Glutamatergic neuron (in vitro differentiated cells): ENCODE data around the gene ZBTB21. TPM values are rescaled to one million over a fixed set of nuclear protein-coding genes. Genes with fewer than 3 reads are reported as not detected.
A peak's percentile ranks its signal among the peaks of the same experiment; 100 is the strongest.

Experiments
- DNase-seq: peaks from one replicate; pipeline ENCODE4 v3.0.0; 2022
- H3K27ac Mint-ChIP-seq: one replicate; pipeline ENCODE4 v1.8.0; 2020; ENCODE audit warnings: mild to moderate bottlenecking, mixed read lengths, inconsistent platforms; ENCODE audit not compliant: unreplicated experiment
- H3K27me3 Mint-ChIP-seq: one replicate; pipeline ENCODE4 v1.8.0; 2020; ENCODE audit warnings: mild to moderate bottlenecking, moderate library complexity, mixed read lengths, inconsistent platforms; ENCODE audit not compliant: unreplicated experiment
- H3K36me3 Mint-ChIP-seq: one replicate; pipeline ENCODE4 v1.8.0; 2020; ENCODE audit warnings: mild to moderate bottlenecking, mixed read lengths, inconsistent platforms; ENCODE audit not compliant: unreplicated experiment
- H3K4me1 Mint-ChIP-seq: one replicate; pipeline ENCODE4 v1.8.0; 2020; ENCODE audit warnings: mild to moderate bottlenecking, low read depth, mixed read lengths, inconsistent platforms; ENCODE audit not compliant: unreplicated experiment
- H3K4me3 Mint-ChIP-seq: one replicate; pipeline ENCODE4 v1.8.0; 2020; ENCODE audit warnings: mild to moderate bottlenecking, mixed read lengths, inconsistent platforms; ENCODE audit not compliant: unreplicated experiment
- H3K9me3 Mint-ChIP-seq: one replicate; pipeline ENCODE4 v1.8.0; 2020; ENCODE audit warnings: mild to moderate bottlenecking, moderate library complexity, mixed read lengths, inconsistent platforms; ENCODE audit not compliant: unreplicated experiment
- CTCF ChIP-seq: fragments of 200-600 bp; sonication (generic); IDR thresholded peaks from one replicate; pipeline ENCODE4 v1.5.0; 2021; ENCODE audit not compliant: partially characterized antibody, unreplicated experiment
- total RNA-seq: library from RNA; stranded (reverse); fragmentation: NEBNext Ultra II Directional; extraction: Animal tissue kit (Norgen Biotek cat#: 25700); gene quantifications from one replicate; pipeline ENCODE4 v1.2.1, GENCODE V29; 2021; ENCODE audit not compliant: unreplicated experiment

ZBTB21 gene
- total RNA-seq, 1 donor from 2014 or later = 21.2 TPM

GRCh38 chr21:42021371-42022090, 11.4 kb upstream of the ZBTB21 start:
- no peak for TF ChIP-seq CTCF
- Mint-ChIP-seq H3K4me1 (peaks cover 8% of the 10 kb centered on the region), H3K27me3 (peaks cover 8% of the 10 kb centered on the region), H3K27ac (no peak overlapping the region), H3K36me3 (no peaks in the 10 kb centered on the region), H3K9me3 (no peaks in the 10 kb centered on the region), H3K4me3 (no peak overlapping the region)
- no peak for DNase-seq

GRCh38 chr21:42019706-42020105, 9.5 kb upstream of the ZBTB21 start:
- Mint-ChIP-seq H3K36me3 (peaks cover 4% of the 10 kb centered on the region), H3K4me3 (peak overlapping the region; percentile 20), H3K27me3 (peaks cover 3% of the 10 kb centered on the region), H3K9me3 (peaks cover 3% of the 10 kb centered on the region), H3K27ac (no peak overlapping the region), H3K4me1 (no peaks in the 10 kb centered on the region)
- DNase-seq = no peak
- TF ChIP-seq CTCF = no peak

DNA sequence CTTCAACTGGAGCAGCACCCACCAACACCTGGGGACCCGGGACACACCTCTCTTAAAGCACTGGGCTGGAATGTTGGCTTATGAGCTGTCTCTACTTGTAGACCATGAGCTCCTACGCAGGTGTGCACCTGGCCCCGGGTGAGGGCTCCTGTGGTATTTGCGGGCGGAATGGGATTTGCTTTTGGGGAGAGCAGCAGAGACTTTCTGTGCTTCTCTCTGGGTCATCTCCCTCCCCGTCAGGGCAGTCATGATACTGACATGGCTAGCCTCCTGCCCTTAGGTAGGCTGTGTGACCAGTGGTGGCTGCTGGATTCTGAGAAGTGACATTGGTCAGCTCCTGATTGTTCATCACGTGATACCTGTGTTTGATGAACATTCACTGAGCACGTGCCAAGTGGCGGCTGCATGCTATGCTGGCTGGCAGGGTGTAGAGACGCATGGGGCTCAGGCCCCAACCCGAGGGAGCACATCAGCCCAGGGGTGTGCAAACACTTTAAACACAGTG, 9.0 kb upstream of the ZBTB21 start:
- Mint-ChIP-seq H3K4me1 (no peaks in the 10 kb centered on the region), H3K27ac (no peak overlapping the region), H3K9me3 (peaks cover 3% of the 10 kb centered on the region), H3K36me3 (peaks cover 6% of the 10 kb centered on the region), H3K4me3 (no peak overlapping the region), H3K27me3 (peaks cover 1% of the 10 kb centered on the region)
- no peak for TF ChIP-seq CTCF
- DNase-seq = no peak

GRCh38 chr21:42017022-42017421, 6.9 kb upstream of the ZBTB21 start:
- Mint-ChIP-seq H3K9me3 (peaks cover 7% of the 10 kb centered on the region), H3K27ac (no peak overlapping the region), H3K4me3 (no peak overlapping the region)

More at GRCh38 chr21:42017022-42017421, 6.9 kb upstream of the ZBTB21 start:
- Mint-ChIP-seq H3K27me3 (peaks cover 15% of the 10 kb centered on the region), H3K36me3 (peaks cover 6% of the 10 kb centered on the region), H3K4me1 (no peaks in the 10 kb centered on the region)
- no peak for DNase-seq
- TF ChIP-seq CTCF = no peak
